Activated naive CD8-positive, alpha-beta T cell treated with anti-CD3 and anti-CD28 coated beads, Interleukin-2, amount 50 U/mL, for 24 hours (primary cell): ENCODE data around the gene HMGN4.
"Not testable (repeated sequence)": the region's sequence is repeated elsewhere in the genome, so short reads cannot be mapped to it uniquely, and the experiment has no call there.

Experiments used
- ATAC-seq: fragments of 150-1000 bp; cut with Tn5 transposase; one replicate; pipeline ENCODE4 v1.10.0; 2021
- DNase-seq: peaks from one replicate; pipeline ENCODE4 v3.0.0; 2021
- H3K27ac Mint-ChIP-seq: one replicate; pipeline ENCODE4 v1.8.0; 2021; ENCODE audit warnings: mild to moderate bottlenecking, mixed read lengths
- H3K27me3 Mint-ChIP-seq: one replicate; pipeline ENCODE4 v1.8.0; 2021; ENCODE audit warnings: mixed read lengths
- H3K36me3 Mint-ChIP-seq: one replicate; pipeline ENCODE4 v1.8.0; 2021; ENCODE audit warnings: low read depth, mixed read lengths
- H3K4me1 Mint-ChIP-seq: one replicate; pipeline ENCODE4 v1.8.0; 2021; ENCODE audit warnings: mixed read lengths
- H3K4me3 Mint-ChIP-seq: one replicate; pipeline ENCODE4 v1.8.0; 2021; ENCODE audit warnings: mild to moderate bottlenecking, moderate library complexity, mixed read lengths
- H3K9me3 Mint-ChIP-seq: one replicate; pipeline ENCODE4 v1.8.0; 2021; ENCODE audit warnings: mixed read lengths

The HMGN4 gene

GRCh38 chr6:26516481-26517427 lies 21.4 kb upstream of the HMGN4 start:
- H3K9me3 Mint-ChIP-seq: no peaks in the 10 kb centered on the region
- no peak overlapping the region for H3K27ac Mint-ChIP-seq
- ATAC-seq (no peak), DNase-seq (no peak)
- H3K36me3 Mint-ChIP-seq: peaks cover 4% of the 10 kb centered on the region
- H3K4me1 Mint-ChIP-seq: peaks cover 16% of the 10 kb centered on the region
- H3K4me3 Mint-ChIP-seq: no peak overlapping the region
- peaks cover 2% of the 10 kb centered on the region for H3K27me3 Mint-ChIP-seq

DNA sequence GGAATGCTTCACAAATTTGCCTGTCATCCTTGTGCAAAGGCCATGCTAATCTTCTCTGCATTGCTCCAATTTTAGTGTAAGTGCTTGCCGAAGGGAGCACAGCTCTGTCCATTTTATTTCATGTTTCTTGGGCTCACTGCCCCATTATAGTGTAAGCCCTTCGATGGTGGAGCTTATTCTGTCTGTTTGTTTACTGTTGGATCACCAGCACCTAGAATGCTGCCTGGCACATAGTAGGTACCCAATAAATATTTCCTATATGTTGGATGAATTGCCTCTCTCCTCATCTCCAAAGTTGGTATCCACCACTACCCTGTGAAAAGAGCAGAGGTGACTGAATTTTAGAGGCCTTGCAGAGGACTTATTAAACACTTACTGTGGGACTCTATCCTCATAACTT lies 18.8 kb upstream of the HMGN4 start:
- H3K4me1 Mint-ChIP-seq: peaks cover 35% of the 10 kb centered on the region
- no peak overlapping the region for H3K27ac Mint-ChIP-seq
- ATAC-seq: no peak
- H3K36me3 Mint-ChIP-seq: peaks cover 4% of the 10 kb centered on the region
- H3K9me3 Mint-ChIP-seq: no peaks in the 10 kb centered on the region
- H3K27me3 Mint-ChIP-seq: peaks cover 2% of the 10 kb centered on the region
- DNase-seq: no peak
- no peak overlapping the region for H3K4me3 Mint-ChIP-seq

- DNase-seq (peak; percentile 50), ATAC-seq (peak; percentile 21)
- Mint-ChIP-seq H3K4me1 (peaks cover 35% of the 10 kb centered on the region), H3K27me3 (peaks cover 2% of the 10 kb centered on the region), H3K36me3 (peaks cover 4% of the 10 kb centered on the region), H3K9me3 (no peaks in the 10 kb centered on the region), H3K27ac (peak overlapping the region; percentile 93), H3K4me3 (peak overlapping the region; percentile 85)
Measured at GRCh38 chr6:26520237-26520849, 17.8 kb upstream of the HMGN4 start.

- Mint-ChIP-seq H3K36me3 (peaks cover 4% of the 10 kb centered on the region), H3K4me3 (peak overlapping the region; percentile 85), H3K27me3 (peaks cover 2% of the 10 kb centered on the region), H3K4me1 (peaks cover 35% of the 10 kb centered on the region), H3K9me3 (no peaks in the 10 kb centered on the region), H3K27ac (peak overlapping the region; percentile 93)
- ATAC-seq: peak; percentile 87
- DNase-seq: peak; percentile 82
Measured at GRCh38 chr6:26520850-26521599, 17.1 kb upstream of the HMGN4 start.

GRCh38 chr6:26521600-26522391 lies 16.4 kb upstream of the HMGN4 start:
- ATAC-seq: peak; percentile 91

GRCh38 chr6:26522486-26523228 lies 15.5 kb upstream of the HMGN4 start:
- not testable (repeated sequence) for H3K9me3 Mint-ChIP-seq

More at GRCh38 chr6:26521600-26522391, 16.4 kb upstream of the HMGN4 start:
- peak; percentile 77 for DNase-seq
- Mint-ChIP-seq H3K27ac (peak overlapping the region; percentile 93), H3K4me1 (peaks cover 35% of the 10 kb centered on the region), H3K9me3 (no peaks in the 10 kb centered on the region), H3K4me3 (peak overlapping the region; percentile 85), H3K36me3 (peaks cover 4% of the 10 kb centered on the region), H3K27me3 (peaks cover 2% of the 10 kb centered on the region)

GRCh38 chr6:26524314-26524713 lies 13.9 kb upstream of the HMGN4 start:
- H3K27me3 Mint-ChIP-seq, H3K4me3 Mint-ChIP-seq, H3K9me3 Mint-ChIP-seq, H3K36me3 Mint-ChIP-seq, DNase-seq, H3K27ac Mint-ChIP-seq, ATAC-seq: not testable (repeated sequence)
- peaks cover 37% of the 10 kb centered on the region for H3K4me1 Mint-ChIP-seq

More at GRCh38 chr6:26522486-26523228, 15.5 kb upstream of the HMGN4 start:
- DNase-seq, ATAC-seq, H3K36me3 Mint-ChIP-seq, H3K27me3 Mint-ChIP-seq: not testable (repeated sequence)
- H3K27ac Mint-ChIP-seq: peak overlapping the region; percentile 73
- peaks cover 35% of the 10 kb centered on the region for H3K4me1 Mint-ChIP-seq
- H3K4me3 Mint-ChIP-seq: peak overlapping the region; percentile 85

GRCh38 chr6:26524722-26525370 lies 13.3 kb upstream of the HMGN4 start:
- no peak for ATAC-seq
- H3K27me3 Mint-ChIP-seq: peaks cover 2% of the 10 kb centered on the region
- H3K4me3 Mint-ChIP-seq: no peak overlapping the region
- no peak for DNase-seq
- peaks cover 35% of the 10 kb centered on the region for H3K4me1 Mint-ChIP-seq
- no peaks in the 10 kb centered on the region for H3K9me3 Mint-ChIP-seq
- H3K36me3 Mint-ChIP-seq: peaks cover 4% of the 10 kb centered on the region
- no peak overlapping the region for H3K27ac Mint-ChIP-seq

DNA sequence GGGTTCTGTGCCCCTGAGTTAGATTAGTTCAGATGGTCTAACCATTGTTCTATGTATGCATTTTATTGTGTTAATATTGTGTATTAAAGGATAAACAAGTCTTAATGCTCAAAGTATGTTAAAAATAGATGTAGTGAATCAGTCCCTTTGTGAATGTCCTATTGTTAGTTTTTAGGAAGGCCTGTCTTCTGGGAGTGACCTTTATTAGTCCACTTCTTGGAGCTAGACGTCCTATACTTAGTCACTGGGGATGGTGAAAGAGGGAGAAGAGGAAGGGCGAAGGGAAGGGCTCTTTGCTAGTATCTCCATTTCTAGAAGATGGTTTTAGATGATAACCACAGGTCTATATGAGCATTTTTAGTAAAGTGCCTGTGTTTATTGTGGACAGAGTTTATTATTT lies 12.3 kb upstream of the HMGN4 start:
- H3K4me3 Mint-ChIP-seq: no peak overlapping the region
- peaks cover 4% of the 10 kb centered on the region for H3K36me3 Mint-ChIP-seq
- peaks cover 28% of the 10 kb centered on the region for H3K4me1 Mint-ChIP-seq

GRCh38 chr6:26526928-26527327 lies 11.2 kb upstream of the HMGN4 start:
- no peak overlapping the region for H3K27ac Mint-ChIP-seq

More for the DNA sequence above, 12.3 kb upstream of the HMGN4 start:
- H3K27me3 Mint-ChIP-seq: peaks cover 2% of the 10 kb centered on the region
- no peak for ATAC-seq
- no peak for DNase-seq
- no peak overlapping the region for H3K27ac Mint-ChIP-seq
- no peaks in the 10 kb centered on the region for H3K9me3 Mint-ChIP-seq

DNA sequence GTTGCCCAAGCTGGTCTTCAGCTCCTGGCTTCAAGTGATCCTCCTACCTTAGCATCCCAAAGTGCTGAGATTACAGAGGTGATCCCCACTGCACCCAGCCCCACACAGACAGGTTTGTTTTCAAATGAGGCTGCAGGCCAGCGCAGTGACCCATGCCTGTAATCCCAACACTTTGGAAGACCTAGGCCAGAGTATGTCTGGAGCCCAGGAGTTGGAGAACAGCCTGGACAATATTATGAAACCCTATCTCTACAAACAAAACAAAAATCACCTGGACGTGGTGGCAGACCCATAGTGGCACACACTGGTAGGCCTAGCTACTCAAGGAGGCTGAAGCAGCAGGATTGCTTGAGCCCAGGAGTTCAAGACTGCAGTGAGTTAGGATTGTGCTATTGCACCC lies 8.0 kb upstream of the HMGN4 start:
- ATAC-seq: no peak

More at GRCh38 chr6:26526928-26527327, 11.2 kb upstream of the HMGN4 start:
- Mint-ChIP-seq H3K27me3 (no peaks in the 10 kb centered on the region), H3K9me3 (no peaks in the 10 kb centered on the region), H3K4me3 (no peak overlapping the region), H3K4me1 (peaks cover 28% of the 10 kb centered on the region), H3K36me3 (no peaks in the 10 kb centered on the region)
- ATAC-seq (no peak), DNase-seq (no peak)

DNA sequence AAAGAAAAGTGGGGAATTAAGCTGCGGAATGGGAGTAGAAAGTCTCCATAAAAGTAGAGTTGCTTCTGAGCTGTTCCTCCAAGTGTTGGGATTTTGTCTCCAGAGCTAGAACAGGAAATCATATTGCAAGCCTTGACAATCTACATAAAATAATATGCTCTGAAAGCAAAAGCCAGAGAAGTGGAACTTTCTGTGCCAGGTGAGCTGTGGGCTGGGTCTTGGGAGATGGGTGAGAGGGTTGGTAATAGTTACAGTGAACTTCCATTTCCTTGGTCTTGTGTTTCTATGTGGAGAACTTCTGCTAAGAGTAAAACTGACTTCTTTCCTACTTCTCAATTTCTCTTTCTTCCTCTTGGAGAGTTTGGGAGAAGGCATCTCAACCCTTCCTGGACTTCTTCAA lies 6.3 kb upstream of the HMGN4 start:
- Mint-ChIP-seq H3K36me3 (no peaks in the 10 kb centered on the region), H3K27me3 (no peaks in the 10 kb centered on the region), H3K4me1 (peaks cover 39% of the 10 kb centered on the region), H3K4me3 (peak overlapping the region; percentile 95), H3K27ac (peak overlapping the region; percentile 96), H3K9me3 (no peaks in the 10 kb centered on the region)
- ATAC-seq: no peak
- DNase-seq: no peak

More for the DNA sequence above, 8.0 kb upstream of the HMGN4 start:
- H3K4me1 Mint-ChIP-seq: peaks cover 31% of the 10 kb centered on the region
- DNase-seq: no peak
- no peaks in the 10 kb centered on the region for H3K36me3 Mint-ChIP-seq
- no peak overlapping the region for H3K4me3 Mint-ChIP-seq
- no peaks in the 10 kb centered on the region for H3K27me3 Mint-ChIP-seq
- H3K9me3 Mint-ChIP-seq: no peaks in the 10 kb centered on the region
- H3K27ac Mint-ChIP-seq: no peak overlapping the region
